Measurements from ENCODE around the gene FRMD1. TPM values are rescaled to one million over a fixed set of nuclear protein-coding genes. Genes with fewer than 3 reads are reported as not detected.
"Not testable (repeated sequence)": the region's sequence is repeated elsewhere in the genome, so short reads cannot be mapped to it uniquely, and the experiment has no call there.

The FRMD1 gene
- total and polyA plus RNA-seq, 10 of the 15 experiments (the other 5 are each of a cell fraction or from before 2014, with no cell fraction given) = not detected

DNA sequence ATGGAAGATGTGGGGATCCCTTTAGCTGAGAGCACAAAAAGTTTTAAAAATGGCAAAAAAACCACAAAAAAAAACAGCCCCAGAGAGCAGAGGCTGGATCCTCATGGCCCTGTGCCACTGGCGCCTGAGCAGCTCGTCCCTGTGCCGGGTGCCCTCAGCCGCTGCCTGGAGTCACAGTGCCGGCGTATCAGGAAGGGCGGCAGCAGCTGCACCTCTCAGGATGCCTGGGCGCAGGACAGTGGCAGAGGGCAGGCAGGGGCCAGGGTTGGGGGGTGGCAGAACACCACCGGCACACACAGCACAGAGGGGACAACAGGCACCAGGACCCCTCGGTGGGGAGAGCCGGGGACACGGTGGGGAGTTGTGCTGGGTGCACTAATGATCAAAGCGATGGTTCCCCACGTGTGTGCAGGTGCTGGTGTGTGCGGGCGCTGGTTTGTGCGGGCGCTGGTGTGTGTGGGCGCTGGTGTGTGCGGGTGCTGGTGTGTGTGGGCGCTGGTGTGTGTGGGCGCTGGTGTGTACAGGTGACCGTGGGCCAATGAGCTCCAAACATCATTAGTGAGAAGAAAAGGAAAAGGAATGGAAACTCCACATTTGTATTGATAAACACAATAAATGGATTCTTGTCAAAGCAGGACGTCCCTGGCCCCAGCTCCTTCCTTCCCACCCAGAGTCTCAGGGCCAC lies 1.5 kb upstream of the FRMD1 start (continued):
- TF ChIP-seq, protein P1, sequence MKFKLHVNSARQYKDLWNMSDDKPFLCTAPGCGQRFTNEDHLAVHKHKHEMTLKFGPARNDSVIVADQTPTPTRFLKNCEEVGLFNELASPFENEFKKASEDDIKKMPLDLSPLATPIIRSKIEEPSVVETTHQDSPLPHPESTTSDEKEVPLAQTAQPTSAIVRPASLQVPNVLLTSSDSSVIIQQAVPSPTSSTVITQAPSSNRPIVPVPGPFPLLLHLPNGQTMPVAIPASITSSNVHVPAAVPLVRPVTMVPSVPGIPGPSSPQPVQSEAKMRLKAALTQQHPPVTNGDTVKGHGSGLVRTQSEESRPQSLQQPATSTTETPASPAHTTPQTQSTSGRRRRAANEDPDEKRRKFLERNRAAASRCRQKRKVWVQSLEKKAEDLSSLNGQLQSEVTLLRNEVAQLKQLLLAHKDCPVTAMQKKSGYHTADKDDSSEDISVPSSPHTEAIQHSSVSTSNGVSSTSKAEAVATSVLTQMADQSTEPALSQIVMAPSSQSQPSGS (IDR thresholded peaks at IDR 0.05; ENCODE audit: low read length) = no peak
- no peak for TF ChIP-seq SMAD5 (IDR thresholded peaks at IDR 0.05; ENCODE audit: low read depth)
- no peak for TF ChIP-seq CHD1 (IDR thresholded peaks at IDR 0.05; ENCODE audit: low read depth, low read length)
- no peak for TF ChIP-seq PAX8 (IDR thresholded peaks at IDR 0.05)
- no peak for TF ChIP-seq ETV6 (conservative IDR thresholded peaks at IDR 0.05 in 1 of 2, IDR thresholded peaks at IDR 0.05 in 1 of 2; ENCODE audit: borderline replicate concordance in 1 of 2, low read depth in 1 of 2)
- TF ChIP-seq JUNB (IDR thresholded peaks at IDR 0.05) = no peak

DNA sequence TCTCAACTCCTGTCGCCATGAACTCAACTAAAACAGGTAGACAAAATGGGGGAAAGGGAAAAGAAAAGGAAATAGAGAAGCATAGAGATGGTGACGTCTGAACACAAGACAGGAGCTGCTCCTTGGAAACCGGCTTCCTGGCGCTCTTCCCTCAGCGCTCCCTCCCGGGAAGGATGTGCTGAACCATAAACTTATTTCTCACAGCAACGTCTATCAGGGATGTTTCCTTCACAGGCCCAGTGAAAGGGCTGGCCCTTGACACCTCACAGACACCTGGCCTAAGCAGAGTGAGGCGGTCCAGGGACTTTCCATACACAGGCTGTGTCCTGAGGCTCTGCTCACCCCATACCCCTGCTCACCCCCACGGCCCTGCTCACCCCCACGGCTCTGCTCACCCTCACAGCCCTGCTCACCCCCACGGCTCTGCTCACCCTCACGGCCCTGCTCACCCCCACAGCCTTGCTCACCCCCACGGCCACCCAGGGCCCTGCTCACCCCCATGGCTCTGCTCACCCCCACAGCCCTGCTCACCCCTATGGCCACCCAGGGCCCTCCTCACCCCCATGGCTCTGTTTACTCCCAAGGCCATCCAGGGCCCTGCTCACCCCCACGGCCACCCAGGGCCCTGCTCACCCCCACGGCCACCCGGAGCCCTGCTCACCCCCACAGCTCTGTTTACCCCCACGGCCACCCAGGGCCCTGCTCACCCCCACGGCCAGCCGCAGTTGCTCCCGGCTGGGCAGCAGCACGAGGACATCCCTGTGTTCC lies 653 bp downstream of the FRMD1 start:
- TF ChIP-seq SPI1 (IDR thresholded peaks at IDR 0.05; ENCODE audit: borderline replicate concordance, insufficient read depth, low read depth, low read length) (no peak), GABPA (IDR thresholded peaks at IDR 0.05; ENCODE audit: low read depth) (no peak), TCF12 (IDR thresholded peaks at IDR 0.05; ENCODE audit: low read depth, low read length) (no peak), PML (IDR thresholded peaks at IDR 0.05; ENCODE audit: low read length) (no peak)

DNA sequence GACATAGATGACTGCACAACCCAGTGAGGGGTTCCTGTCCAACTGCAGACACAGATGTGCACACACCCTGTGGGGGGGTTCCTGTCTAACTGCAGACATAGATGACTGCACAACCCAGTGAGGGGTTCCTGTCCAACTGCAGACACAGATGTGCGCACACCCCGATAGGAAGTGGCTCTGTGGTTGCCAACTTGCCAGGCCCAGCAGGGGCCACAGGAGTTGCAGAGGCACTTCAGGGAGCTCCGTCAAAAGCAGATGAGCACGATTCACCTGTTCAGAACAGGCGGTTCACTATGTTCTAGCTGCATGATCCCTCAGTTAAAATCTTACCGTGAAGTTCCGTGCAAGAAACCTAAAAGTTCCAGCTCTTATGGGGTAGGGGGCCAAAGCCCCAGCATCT lies 1.6 kb downstream of the FRMD1 start:
- H3K4me2 ChIP-seq (ENCODE audit: control insufficient read depth, insufficient read depth); in situ Hi-C loops (cut with MboI); H3K79me2 ChIP-seq (ENCODE audit: control insufficient read depth, insufficient read depth, low read length); intact Hi-C loops (cut with micrococcal nuclease; ENCODE audit: unreplicated experiment); H3K27ac ChIP-seq (ENCODE audit: control insufficient read depth, insufficient read depth); H3K4me3 ChIP-seq; H2AFZ ChIP-seq (ENCODE audit: control insufficient read depth, low read depth, low read length); DNase-seq (ENCODE audit: low read depth, low spot score); BruUV-seq (replicated peaks); H3K27me3 ChIP-seq (replicated peaks in 1 of 2; ENCODE audit: control insufficient read depth in 2 of 2, insufficient read depth in 2 of 2, low read length in 1 of 2); CTCF ChIA-PET; H3K36me3 ChIP-seq (ENCODE audit: control insufficient read depth in 2 of 2, insufficient read depth in 2 of 2, low read length in 1 of 2); H3K9ac ChIP-seq (ENCODE audit: control insufficient read depth, insufficient read depth, low read length); POLR2A ChIA-PET; H4K20me1 ChIP-seq (ENCODE audit: control insufficient read depth, insufficient read depth); SMC1A ChIA-PET (ENCODE audit: uncharacterized antibody, unreplicated experiment); RAD21 ChIA-PET (ENCODE audit: unreplicated experiment); ATAC-seq; H3K9me3 ChIP-seq (replicated peaks; ENCODE audit: control insufficient read depth, insufficient read depth, low read length); H3K4me1 ChIP-seq (ENCODE audit: control insufficient read depth, insufficient read depth, low read length); FAIRE-seq: not testable (repeated sequence)
- 48% methylated on average over 7 of the region's 7 CpGs for WGBS (ENCODE audit: insufficient coverage, insufficient replicate concordance, low lambda C conversion rate, missing lambda C conversion rate)

More for the DNA sequence above, 653 bp downstream of the FRMD1 start:
- no peak for DNase-seq (ENCODE audit: low read depth, low spot score)
- Histone ChIP-seq H3K79me2 (ENCODE audit: control insufficient read depth, insufficient read depth, low read length) (no peaks in the 10 kb centered on the region), H3K9ac (ENCODE audit: control insufficient read depth, insufficient read depth, low read length) (no peak overlapping the region), H3K4me2 (ENCODE audit: control insufficient read depth, insufficient read depth) (no peak overlapping the region), H2AFZ (ENCODE audit: control insufficient read depth, low read depth, low read length) (no peak overlapping the region), H3K36me3 (ENCODE audit: control insufficient read depth in 2 of 2, insufficient read depth in 2 of 2, low read length in 1 of 2) (no peaks in the 10 kb centered on the region), H3K9me3 (replicated peaks; ENCODE audit: control insufficient read depth, insufficient read depth, low read length) (no peaks in the 10 kb centered on the region), H3K4me1 (ENCODE audit: control insufficient read depth, insufficient read depth, low read length) (no peaks in the 10 kb centered on the region), H3K27me3 (replicated peaks in 1 of 2; ENCODE audit: control insufficient read depth in 2 of 2, insufficient read depth in 2 of 2, low read length in 1 of 2) (no peaks in the 10 kb centered on the region), H3K4me3 (no peak overlapping the region), H4K20me1 (ENCODE audit: control insufficient read depth, insufficient read depth) (no peaks in the 10 kb centered on the region), H3K27ac (ENCODE audit: control insufficient read depth, insufficient read depth) (no peak overlapping the region)
- intact Hi-C loops (cut with micrococcal nuclease; ENCODE audit: unreplicated experiment) (no loop called here), in situ Hi-C loops (cut with MboI) (no loop called here)
- no TSS peak for BruUV-seq (replicated peaks)
- no peak for ATAC-seq
- WGBS (ENCODE audit: insufficient coverage, insufficient replicate concordance, low lambda C conversion rate, missing lambda C conversion rate) = 36% methylated on average over 16 of the region's 21 CpGs
- RAD21 ChIA-PET (ENCODE audit: unreplicated experiment) = no interaction called here
- POLR2A ChIA-PET = no interaction called here
- CTCF ChIA-PET = interaction anchor here (0.6 kb wide), 1 partner anchor 635 kb away, joined by 4 read pairs; no protein-coding TSS in a partner anchor
- no peak for FAIRE-seq
- SMC1A ChIA-PET (ENCODE audit: uncharacterized antibody, unreplicated experiment) = no interaction called here
